NCI-H460 (cell line): ENCODE results near the gene PRPF6. TPM values are rescaled to one million over a fixed set of nuclear protein-coding genes. Genes with fewer than 3 reads are reported as not detected.
A peak's percentile ranks its signal among the peaks of the same experiment; 100 is the strongest.

Source experiments
- DNase-seq: peaks from one replicate; pipeline ENCODE4 v3.0.0-alpha.2; 2016; ENCODE audit warnings: low read depth; ENCODE audit errors: extremely low read depth
- total RNA-seq: library from RNA; depleted of rRNA; stranded (reverse); fragments of >200 nt; shearing (Covaris generic); gene quantifications from 2 replicates; pipeline ENCODE4 v1.2.3, GENCODE V29; 2014

PRPF6 gene
- total RNA-seq, 1 experiment from 2014 or later = 47.9 TPM

DNA sequence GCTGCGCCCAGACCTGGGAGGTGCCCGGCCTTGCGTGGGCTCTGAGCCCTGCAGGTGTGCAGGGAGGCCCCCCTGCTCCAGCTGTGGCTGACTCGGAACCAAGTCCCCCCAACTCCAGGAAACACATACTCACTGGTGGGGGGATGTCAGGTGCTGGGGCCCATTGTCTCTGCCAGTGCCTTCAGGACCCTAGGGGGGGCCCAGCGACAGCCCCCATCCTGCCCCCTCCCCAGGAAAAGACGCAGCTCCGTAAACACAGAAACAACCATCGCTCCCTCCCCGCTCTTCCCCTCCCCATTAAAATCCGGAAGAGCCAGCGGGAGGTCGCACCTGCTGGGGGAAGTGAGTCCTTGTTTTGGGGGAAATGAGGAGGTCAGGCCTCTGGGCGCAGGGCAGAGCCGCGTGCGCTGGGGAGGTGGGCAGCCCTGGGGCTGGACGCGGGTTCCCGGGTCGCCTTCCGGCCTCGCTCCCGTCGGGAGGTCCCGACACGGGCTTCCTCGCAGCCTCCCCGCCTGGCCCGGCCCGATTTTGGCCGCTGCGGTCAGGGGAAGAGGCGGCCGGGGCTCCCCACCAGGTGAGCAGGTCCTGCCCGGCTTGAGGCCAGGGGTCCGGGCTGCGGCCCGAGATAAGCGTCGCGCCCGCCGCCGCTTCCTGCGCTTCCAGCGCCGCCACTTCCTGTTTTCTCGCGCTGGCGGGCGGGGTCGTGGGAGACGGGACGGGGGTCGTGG, 61.3 kb downstream of the PRPF6 start:
- DNase-seq = no peak

GRCh38 chr20:64043768-64044167, 62.8 kb downstream of the PRPF6 start:
- DNase-seq = no peak

DNA sequence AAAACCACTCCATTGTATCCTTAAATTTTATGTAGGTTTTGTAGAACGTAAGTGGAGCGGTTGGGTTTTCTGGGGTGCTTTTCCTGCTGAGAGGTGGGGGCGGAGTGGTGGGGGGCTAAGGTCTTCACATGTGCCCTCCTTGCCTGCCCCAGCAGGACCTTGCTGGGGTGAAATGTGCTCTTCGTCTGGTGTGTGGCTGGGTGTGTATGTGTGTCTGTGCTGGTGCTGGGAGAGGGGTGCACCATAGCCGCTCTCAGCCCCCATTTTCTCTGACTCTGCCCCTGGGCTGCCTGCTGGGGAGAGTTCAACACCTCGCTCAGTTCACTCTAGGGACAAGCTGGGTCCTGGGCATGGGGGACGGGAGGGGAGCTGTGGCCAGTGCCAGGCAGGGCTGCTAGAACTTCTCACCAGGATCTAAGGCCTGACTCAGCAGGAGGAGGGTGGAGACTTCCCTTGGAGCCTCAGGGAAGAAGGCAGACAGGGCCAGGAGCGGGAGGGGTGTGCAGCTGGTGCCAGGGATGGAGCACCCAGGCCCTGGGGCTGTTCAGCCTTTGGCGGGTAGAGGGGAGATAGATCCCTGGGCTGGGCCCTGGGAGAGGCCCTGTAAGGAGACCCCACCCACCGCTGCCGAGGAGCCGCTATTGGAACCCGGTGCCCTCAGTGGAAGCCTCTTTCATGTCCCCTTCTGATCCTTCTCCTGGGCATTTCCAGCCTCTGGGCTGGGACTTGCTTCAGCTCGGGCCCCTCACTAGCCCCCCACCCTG, 63.7 kb downstream of the PRPF6 start:
- DNase-seq = peak; percentile 74

DNA sequence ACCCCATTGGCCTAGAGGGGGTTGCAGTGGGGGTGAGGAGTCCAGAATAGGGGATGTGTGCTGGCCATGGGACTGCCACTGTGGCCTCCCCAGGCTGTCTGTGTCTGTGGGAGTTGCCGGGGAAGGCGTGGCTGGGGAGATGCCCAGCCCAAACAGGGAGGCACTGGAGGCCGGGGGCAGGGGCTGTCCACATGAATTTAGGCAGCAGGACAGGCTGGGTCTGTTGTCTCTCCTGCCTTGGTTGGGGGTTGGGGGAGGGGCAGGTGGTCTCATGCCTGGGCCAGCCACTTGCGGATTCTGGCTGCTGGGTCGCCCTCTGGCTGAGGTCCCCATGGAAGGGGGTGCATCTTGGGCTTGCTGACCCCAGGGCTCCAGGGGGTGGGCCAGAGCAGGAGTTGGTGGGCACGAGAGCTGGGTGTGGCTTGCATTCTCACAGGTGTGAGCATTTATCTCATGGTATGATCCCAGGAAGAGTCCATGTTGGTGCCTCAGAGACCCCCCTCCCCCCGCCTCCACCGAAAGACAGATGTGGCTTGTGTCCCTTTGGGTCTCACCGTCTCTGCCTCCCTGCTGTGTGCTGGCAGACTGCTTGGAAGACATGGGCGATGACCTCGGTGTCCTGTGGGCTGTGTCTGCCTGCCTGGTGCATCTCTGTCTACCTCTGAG, 64.5 kb downstream of the PRPF6 start:
- DNase-seq = no peak

DNA sequence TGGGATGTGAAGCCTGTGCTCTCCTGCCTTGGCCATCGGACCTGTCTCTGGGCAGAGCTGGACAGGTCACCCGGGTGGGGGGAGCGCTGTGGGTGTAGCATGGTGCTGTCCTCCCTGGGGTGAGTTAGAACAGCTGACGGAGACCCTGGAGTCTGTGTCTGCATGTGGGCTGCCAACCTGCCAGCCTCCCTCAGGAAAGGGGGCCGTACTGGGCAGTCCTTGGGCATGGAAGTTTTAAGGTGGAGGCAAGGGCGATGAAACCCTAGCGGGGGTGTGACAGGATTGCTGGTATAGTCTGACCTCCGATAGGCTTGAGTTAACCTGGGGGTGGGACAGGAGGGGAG, 66.1 kb downstream of the PRPF6 start:
- no peak for DNase-seq

DNA sequence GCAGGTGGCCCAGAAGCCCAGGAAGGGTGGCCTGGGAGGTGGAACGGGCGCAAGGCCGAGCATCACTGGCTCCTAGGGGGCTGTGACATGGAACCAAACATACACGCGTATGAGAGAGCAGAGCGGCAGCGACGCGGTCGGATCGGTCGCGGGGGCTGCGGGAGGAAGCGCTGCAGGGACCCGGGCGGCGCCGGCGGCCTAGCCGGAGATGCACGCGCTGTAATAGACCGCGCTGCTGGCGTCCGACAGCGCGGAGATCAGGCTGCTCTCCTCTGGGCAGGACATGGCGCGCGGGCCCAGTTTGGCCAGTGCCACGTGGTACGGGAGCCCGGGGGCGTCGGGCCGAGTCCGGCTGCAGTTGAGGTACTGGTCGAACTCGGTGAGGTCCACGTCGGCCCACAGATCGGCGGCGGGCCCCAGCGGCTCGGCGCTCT, 67.1 kb downstream of the PRPF6 start:
- no peak for DNase-seq

DNA sequence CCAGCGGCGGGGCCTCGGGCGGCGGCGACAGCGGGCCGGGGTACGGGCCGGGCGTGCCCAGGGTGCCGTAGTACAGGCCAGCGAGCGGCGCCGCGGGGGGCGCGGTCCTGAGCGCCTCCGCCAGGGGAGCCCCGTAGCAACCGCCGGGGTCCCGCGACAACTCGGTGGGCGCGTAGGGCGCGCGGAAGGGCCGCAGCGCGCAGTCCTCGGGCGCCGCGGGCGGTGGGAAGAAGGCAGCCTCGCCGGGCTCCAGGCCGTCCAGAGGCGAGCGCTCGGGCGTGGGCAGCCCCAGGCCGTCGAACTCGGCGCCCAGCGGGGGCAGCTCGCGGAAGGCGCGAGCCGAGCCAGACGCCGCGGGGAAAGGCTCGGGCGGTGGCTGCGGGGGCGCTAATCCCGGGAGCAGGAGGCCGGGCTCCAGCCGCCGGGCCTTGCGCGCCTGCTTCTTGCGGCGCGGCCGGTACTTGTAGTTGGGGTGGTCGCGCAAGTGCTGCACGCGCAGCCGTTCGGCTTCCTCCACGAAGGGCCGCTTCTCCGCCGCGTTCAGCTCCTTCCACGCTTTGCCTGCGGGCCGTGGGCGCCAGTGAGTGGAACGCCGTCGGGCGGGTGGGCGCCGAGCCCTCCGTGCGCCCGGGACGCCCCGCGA, 67.6 kb downstream of the PRPF6 start:
- DNase-seq = no peak

GRCh38 chr20:64049060-64049877, 68.3 kb downstream of the PRPF6 start, which contains the start of gene SOX18:
Gene SOX18, minus strand, starts transcription at chr20:64049639. Its CDS starts 123 bp downstream, at chr20:64049516.
- DNase-seq = no peak

DNA sequence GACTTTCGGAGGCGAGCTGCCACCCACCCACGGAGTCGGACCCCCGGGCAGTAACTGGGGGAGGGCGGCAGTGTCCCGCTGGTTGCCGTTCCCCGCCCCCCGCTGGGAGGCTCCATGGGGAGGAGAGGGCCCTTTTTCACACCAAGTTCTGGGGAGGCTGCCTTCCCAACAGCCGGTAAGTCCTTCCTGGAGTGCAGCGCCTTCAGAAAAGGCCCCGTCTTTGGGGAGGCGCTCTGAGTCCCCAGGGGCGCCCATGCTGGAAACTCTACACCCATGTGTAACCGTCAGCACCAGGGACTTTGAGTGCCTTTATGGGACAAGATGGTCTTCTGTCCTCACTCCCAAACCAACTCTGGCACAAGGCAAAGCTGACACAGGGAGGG, 68.9 kb downstream of the PRPF6 start:
- no peak for DNase-seq

GRCh38 chr20:64050261-64051032, 69.5 kb downstream of the PRPF6 start:
- no peak for DNase-seq

GRCh38 chr20:64051033-64051452, 70.1 kb downstream of the PRPF6 start:
- DNase-seq = no peak

- DNase-seq = no peak
Observed at GRCh38 chr20:64051561-64052325, 70.8 kb downstream of the PRPF6 start.

DNA sequence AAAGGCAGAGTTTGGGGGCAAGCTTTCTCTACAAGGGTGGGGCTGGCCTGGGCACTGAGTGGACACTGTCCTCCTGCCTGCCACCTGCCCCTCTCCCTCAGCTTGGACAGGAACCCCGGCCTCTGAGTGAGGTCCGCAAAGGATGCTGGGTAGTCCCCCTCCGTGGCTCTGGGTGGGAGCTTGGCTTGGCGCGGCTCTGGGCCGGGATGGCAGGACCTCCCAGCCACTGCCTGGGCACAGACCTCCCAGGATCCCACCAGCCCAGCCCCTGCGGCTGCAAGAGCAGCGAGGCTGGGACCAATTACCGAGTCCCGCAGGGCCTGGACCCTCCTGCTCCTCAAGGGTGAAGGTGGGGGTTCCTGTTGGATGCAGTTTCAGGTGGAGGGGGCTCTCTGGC, 71.4 kb downstream of the PRPF6 start:
- no peak for DNase-seq

- no peak for DNase-seq
Observed at GRCh38 chr20:64052987-64053840, 72.3 kb downstream of the PRPF6 start.

GRCh38 chr20:64053841-64054661, 73.1 kb downstream of the PRPF6 start:
- DNase-seq = no peak

DNA sequence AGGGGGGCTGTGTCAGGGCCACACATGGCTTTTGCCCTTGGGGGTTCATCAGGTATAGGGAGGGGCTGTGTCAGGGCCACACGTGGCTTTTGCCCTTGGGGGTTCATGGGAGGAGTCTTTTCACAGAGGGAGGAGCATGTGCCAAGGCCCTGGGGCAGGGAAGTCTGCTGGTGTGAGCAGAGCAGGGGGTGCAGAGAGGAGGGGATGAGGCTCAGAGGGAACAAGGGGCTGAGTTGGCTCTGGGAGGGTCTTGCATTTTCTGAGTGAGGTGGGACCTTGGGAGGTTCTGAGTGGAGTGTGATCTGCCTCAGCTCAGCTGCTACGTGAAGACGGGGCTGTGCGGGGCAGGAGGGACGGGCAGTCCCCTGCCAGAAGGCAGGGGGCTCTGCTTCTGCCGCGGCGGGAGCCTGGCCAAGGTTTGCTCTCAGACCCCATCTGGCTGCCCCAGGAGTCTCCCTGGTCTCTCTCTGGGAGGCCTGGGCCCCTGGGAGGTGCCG, 74.5 kb downstream of the PRPF6 start:
- no peak for DNase-seq
